ENCODE measurements around the gene CACNA2D4. TPM values are rescaled to one million over a fixed set of nuclear protein-coding genes. Genes with fewer than 3 reads are reported as not detected.

Gene CACNA2D4
- total and polyA plus RNA-seq, 2 of the 13 experiments (the other 11 are each of a cell fraction or from before 2014, with no cell fraction given): 14.2 to 136 TPM

GRCh38 chr12:1911598-1912575 lies 6.6 kb downstream of the CACNA2D4 start:
- WGBS (ENCODE audit: low lambda C conversion rate): 56% methylated on average over 7 of the region's 16 CpGs
- intact Hi-C loops (cut with micrococcal nuclease; ENCODE audit: unreplicated experiment): no loop called here
- no peak for ATAC-seq
- TF ChIP-seq ZNF644 (CRISPR knock-in tag; IDR thresholded peaks at IDR 0.05; ENCODE audit: low read depth): no peak
- no peak for TF ChIP-seq TRIM24 (CRISPR knock-in tag; IDR thresholded peaks at IDR 0.05)
- TF ChIP-seq UBTF (CRISPR knock-in tag; IDR thresholded peaks at IDR 0.05): no peak
- no peak for TF ChIP-seq RNF219 (CRISPR knock-in tag; IDR thresholded peaks at IDR 0.05)
- TF ChIP-seq SRSF1 (optimal IDR thresholded peaks at IDR 0.05; ENCODE audit: low read depth, low read length): no peak
- TF ChIP-seq, protein P1, sequence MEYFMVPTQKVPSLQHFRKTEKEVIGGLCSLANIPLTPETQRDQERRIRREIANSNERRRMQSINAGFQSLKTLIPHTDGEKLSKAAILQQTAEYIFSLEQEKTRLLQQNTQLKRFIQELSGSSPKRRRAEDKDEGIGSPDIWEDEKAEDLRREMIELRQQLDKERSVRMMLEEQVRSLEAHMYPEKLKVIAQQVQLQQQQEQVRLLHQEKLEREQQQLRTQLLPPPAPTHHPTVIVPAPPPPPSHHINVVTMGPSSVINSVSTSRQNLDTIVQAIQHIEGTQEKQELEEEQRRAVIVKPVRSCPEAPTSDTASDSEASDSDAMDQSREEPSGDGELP (IDR thresholded peaks at IDR 0.05; ENCODE audit: borderline replicate concordance, low read depth): no peak
- TF ChIP-seq SPEN (CRISPR knock-in tag; IDR thresholded peaks at IDR 0.05; ENCODE audit: low read depth): no peak
- TF ChIP-seq CHD2 (IDR thresholded peaks at IDR 0.05; ENCODE audit: low read depth, low read length): no peak
- TF ChIP-seq ARID5B (CRISPR knock-in tag; IDR thresholded peaks at IDR 0.05): no peak
- TF ChIP-seq ZNF512B (CRISPR knock-in tag; IDR thresholded peaks at IDR 0.05; ENCODE audit: borderline replicate concordance): no peak

More at GRCh38 chr12:1911598-1912575, 6.6 kb downstream of the CACNA2D4 start:
- Histone ChIP-seq H3K79me2 (ENCODE audit: insufficient read depth, low read length) (no peaks in the 10 kb centered on the region), H3K27ac (ENCODE audit: extremely low read length, insufficient read depth, low read length) (no peak overlapping the region), H3K9me3 (ENCODE audit: low read length) (no peaks in the 10 kb centered on the region), H3K4me2 (ENCODE audit: low read depth, low read length) (no peak overlapping the region), H3K36me3 (replicated peaks in 1 of 2; ENCODE audit: control insufficient read depth in 1 of 2, insufficient read depth in 2 of 2, low read length in 2 of 2) (no peaks in the 10 kb centered on the region), H2AFZ (ENCODE audit: low read length) (no peak overlapping the region), H3K9ac (ENCODE audit: insufficient read depth, low read depth, low read length) (no peak overlapping the region), H4K20me1 (ENCODE audit: insufficient read depth, low read length) (no peaks in the 10 kb centered on the region), H3K4me3 (replicated peaks in 1 of 3; ENCODE audit: insufficient read depth in 1 of 3, low read depth in 2 of 3, low read length in 3 of 3) (no peak overlapping the region), H3K27me3 (ENCODE audit: control insufficient read depth in 1 of 2, insufficient read depth in 2 of 2, low read length in 2 of 2) (peaks cover 5 to 36% of the 10 kb centered on the region in 2 experiments; a peak in 4 of 5 replicates), H3K4me1 (ENCODE audit: insufficient read depth, low read length) (peaks cover 8% of the 10 kb centered on the region; the same call in 1 of the 2 replicates)
- POLR2A ChIA-PET: no interaction called here
- FAIRE-seq: no peak
- no peak for DNase-seq (ENCODE audit: low spot score)
- no TSS peak for BruUV-seq (replicated peaks)
- CTCF ChIA-PET (ENCODE audit: low intra/inter-chr PET ratio, low total read pairs): no interaction called here
- in situ Hi-C loops (cut with HindIII; ENCODE audit: extremely low pct_ligation_motif_present, low pct_unique_long_range_greater_than_20kb): no loop called here
